Esophagus mucosa (tissue), 1 donor: ENCODE results near the gene ABCC4. TPM values are rescaled to one million over a fixed set of nuclear protein-coding genes. Genes with fewer than 3 reads are reported as not detected.
"Not testable (repeated sequence)": the region's sequence is repeated elsewhere in the genome, so short reads cannot be mapped to it uniquely, and the experiment has no call there.

Source experiments
- ATAC-seq: fragments of 200-7000 bp; cut with Tn5 transposase; one replicate; pipeline ENCODE4 v1.9.1; 2020
- total RNA-seq: library from RNA; stranded (reverse); gene quantifications from one replicate; pipeline ENCODE4 v1.2.4, GENCODE V29; 2023
- donor health status: DM: yes; HTN: yes; CAD: no.

ABCC4 gene
- total RNA-seq, 1 donor from 2014 or later: 4.4 TPM

GRCh38 chr13:95298169-95298965, 2.9 kb downstream of the ABCC4 start:
- no peak for ATAC-seq

DNA sequence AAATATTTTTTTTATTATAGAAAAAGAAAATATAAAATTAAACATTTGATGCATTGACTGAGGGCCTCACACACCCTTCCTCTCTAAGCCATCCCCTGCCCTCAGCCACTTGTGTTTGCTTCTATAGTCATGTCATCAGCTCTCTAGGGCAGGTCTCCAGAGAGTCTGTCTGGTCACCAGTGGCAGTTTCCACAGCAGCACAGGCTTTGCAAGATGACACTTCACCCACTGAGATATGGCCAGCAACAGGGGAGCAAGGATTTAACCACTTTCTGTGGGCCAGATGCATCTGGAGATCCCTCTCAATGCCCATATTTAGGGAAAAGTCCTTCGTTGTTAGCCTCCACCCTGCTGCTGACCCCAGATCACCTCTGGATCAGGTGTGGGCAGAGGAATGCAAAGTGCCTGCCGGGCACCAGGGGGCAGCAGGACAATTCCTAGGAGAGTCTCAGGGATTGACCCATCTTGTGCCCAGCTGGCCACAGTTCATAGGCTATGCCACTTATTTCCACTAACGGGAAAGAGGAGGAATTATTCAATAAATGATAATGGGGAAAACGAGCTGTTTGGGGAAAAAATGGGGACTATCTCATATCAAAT, 4.8 kb downstream of the ABCC4 start:
- ATAC-seq: no peak

DNA sequence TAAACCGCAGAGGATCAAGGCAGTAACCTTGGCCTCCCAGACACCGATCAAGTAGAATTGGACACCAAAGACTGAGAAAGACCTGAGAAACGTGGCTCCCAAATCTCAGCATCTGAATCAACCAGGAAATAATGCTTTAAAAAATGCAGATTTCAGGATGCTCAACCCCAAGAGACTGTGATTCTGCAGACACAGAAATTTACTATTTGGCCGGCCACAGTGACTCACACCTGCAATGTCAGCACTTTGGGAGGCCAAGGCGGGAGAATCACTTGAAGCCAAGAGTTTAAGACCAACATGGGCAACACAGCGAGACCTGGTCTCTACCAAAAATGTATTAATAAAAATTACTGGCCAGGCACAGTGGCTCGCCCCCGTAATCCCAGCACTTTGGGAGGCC, 6.2 kb downstream of the ABCC4 start:
- no peak for ATAC-seq

DNA sequence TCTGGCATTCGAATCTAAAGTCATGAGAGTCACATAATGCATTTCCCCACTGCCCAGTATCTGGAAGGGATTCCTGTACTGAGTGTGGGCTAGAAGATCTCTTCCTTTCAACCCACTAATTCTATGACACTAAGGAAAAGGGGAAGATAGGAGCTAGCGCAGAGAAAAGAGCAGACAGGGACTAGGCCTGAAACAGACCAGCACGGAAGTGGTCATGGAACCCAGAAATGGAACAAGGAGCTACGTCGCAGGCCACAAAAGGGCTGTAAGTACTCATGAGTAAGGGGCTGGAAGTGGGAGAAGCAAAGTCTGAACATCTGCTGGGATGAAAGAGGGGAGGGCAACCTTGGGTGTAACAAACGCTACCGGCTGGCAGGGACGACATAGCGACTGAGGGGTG, 8.6 kb downstream of the ABCC4 start:
- no peak for ATAC-seq

DNA sequence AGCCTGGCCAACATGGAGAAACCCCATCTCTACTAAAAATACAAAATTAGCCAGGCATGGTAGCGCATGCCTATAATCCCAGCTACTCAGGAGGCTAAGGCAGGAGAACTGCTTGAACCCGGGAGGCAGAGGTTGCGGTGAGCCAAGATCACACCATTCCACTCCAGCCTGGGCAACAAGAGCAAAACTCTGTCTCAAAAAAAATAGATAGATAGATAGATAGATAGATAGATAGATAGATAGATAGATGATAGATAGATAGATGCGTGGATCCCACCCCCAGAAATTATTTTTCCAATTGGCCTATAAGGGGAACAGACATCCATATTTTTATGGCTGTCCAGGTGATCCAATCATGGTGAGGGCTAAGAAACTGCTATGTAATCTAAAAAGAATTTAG, 11.3 kb downstream of the ABCC4 start:
- ATAC-seq: not testable (repeated sequence)

DNA sequence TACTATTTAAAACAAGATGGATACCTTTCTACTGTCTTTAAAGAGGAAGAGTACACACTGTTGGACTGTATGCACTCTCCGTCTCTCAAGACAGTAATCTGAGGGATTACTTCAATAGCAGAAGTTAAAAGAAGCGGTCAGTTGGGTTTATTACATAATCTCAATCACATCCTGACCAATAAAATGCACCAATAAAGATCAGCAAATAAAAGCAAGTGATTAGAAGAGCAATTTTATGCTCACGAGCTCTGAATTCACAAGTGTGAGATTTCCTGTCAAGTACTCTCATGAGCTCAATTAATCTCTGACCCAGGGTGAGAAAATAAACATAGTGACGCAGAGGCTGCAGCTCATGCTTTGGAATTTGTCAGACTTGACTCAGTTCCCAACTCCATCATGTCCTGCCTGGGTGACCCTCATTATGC, 12.2 kb downstream of the ABCC4 start:
- ATAC-seq: no peak

DNA sequence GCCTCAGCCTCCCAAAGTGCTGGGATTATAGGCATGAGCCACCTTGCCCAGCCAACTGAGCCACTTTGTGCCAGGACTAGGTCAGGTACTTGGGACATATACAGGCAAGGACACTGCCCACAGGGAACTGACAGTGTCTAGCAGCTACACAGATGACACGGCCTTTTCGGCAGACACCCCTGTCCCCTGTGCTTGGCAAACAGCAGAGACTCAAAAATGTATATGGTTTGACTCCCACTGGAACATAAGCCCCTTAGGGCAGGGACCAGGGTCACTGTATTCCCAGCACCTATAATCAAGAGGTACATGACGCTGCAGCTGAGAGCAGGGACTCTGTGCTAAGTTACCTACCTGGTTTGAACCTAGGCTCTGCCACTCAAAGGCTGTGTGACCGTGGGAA, 16.8 kb downstream of the ABCC4 start:
- no peak for ATAC-seq

GRCh38 chr13:95279016-95279415, 22.2 kb downstream of the ABCC4 start:
- ATAC-seq: no peak

- no peak for ATAC-seq
These were observed 25.2 kb downstream of the ABCC4 start for GRCh38 chr13:95276037-95276505.

DNA sequence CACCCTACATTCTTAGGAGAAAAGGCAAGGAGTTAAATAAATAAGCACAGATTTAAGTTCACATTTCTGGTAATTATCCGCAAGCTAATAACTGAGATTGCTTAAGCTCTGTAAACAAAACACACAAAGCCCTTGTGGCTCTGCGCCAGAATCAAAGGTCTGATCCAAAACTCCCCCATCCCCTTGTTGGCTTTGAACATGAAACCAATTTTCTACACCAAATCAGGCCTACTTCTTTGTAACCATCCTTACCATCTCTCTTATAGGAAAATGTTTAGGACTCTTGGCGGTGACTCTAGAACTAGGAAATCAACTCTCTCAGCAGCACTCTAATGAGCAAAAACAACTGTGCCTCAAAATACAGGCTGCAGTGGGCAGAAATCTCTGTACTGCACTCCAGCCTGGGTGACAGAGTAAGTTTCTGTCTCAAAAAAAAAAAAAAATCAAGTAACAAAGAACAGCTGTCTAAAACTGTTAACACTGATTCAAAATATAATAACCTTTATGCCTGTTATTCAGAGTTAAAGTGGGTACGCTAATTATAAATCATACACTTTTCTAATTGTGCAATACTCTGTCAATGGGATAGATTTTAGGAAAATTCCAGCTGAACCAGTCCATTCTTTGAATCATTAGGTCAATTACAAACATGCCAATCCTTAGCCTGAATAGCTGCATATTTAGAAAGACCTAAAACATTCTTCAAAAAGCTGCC, 25.8 kb downstream of the ABCC4 start:
- peak; percentile 36 for ATAC-seq

- not testable (repeated sequence) for ATAC-seq
These were observed 27.6 kb downstream of the ABCC4 start for GRCh38 chr13:95273592-95274132.

GRCh38 chr13:95272076-95272475, 29.2 kb downstream of the ABCC4 start:
- ATAC-seq: not testable (repeated sequence)

DNA sequence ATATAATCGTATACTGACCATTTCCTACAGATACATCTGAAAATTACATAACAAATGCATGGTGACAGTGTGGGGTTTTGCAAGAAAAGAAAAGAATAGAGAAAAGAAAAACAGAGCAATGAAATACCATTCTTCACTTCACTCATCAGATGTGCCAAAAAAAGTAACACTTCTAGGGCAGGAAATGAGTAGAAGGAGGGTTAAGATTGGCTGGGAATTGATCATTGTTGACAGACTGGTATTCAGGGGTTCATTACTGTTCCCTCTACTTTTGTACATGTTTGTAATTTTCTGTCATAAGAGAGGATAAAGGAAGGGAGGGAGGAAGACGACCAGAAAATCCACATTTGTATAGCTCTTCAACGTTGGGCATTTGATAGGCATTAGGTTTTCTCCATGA, 31.5 kb downstream of the ABCC4 start:
- no peak for ATAC-seq

GRCh38 chr13:95268343-95269065, 32.7 kb downstream of the ABCC4 start:
- ATAC-seq: not testable (repeated sequence)

DNA sequence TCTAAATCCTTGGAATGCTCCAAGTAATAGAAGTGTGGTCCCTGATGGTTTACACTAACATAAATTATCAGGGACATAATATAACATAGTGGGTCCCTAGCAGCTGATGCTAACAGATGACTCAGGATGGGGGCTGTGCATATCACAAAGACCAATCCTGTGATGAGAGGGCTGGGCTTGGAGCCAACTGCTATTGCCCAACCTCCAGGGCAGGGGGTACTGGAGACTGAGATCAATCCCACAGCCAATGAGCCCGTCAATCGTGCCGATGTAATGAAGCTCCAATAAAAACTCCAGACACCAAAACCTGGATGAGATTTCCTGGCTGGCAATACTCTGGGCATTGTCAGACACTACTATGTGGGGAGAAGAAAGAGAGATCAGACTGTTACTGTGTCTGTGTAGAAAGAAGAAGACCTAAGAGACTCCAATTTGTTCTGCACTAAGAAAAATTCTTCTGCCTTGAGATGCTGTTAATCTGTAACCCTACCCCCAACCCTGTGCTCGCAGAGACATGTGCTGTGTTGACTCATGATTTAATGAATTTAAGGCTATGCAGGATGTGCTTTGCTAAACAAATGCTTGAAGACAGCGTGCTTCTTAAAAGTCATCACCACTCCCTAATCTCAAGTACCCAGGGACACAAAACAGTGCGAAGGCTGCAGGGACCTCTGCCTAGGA, 33.4 kb downstream of the ABCC4 start:
- peak; percentile 48 for ATAC-seq

DNA sequence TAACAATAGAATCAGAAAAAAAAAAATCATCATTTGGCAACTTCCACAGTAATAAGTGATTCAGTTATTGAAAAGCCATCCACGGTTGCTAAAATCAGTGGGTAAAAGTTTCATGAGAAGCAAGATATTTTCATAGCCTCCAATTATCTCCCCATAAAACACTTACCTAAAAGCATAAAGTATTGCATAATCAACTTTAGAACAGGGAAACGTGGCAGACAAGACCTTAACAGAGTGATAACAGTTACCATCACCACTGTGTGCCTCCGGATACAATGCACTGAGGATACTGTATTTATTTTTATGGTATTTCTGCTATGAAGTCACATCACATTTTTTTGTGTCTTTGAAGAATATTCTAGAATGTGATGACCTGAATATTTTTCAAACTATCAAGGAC, 37.0 kb downstream of the ABCC4 start:
- ATAC-seq: no peak

GRCh38 chr13:95262837-95263384, 38.3 kb downstream of the ABCC4 start:
- ATAC-seq: no peak

- ATAC-seq: no peak
These were observed 39.3 kb downstream of the ABCC4 start for GRCh38 chr13:95261956-95262355.

DNA sequence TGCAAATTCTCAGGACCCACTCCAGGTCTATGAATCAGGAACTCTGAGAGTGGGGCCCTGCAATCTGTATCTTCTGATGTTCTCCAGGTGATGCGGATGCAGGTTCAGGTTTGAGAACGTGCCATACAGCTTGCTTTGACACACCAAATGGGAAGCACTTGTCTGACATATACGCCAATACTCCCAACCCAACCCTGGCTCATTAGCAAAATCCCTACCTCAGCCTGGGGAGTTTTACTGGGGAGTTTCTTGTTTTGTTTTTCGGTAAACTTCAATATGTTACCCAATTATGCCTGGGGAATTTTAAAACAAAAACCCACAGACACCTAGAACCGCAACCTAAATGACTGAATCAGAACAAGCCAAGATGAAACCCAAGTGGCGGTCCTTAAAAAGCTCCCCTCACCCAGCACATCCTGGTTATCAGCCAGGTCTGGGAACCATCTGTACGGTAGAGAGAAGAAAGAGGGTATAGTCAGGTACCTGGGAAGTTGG, 41.2 kb downstream of the ABCC4 start:
- ATAC-seq: no peak

GRCh38 chr13:95258619-95259194, 42.5 kb downstream of the ABCC4 start:
- ATAC-seq: no peak

GRCh38 chr13:95258098-95258497, 43.2 kb downstream of the ABCC4 start:
- ATAC-seq: no peak
